Adrenal gland (tissue), 12 donors: Measurements from ENCODE around the gene IGSF11. TPM values are rescaled to one million over a fixed set of nuclear protein-coding genes. Genes with fewer than 3 reads are reported as not detected.

Experiments
- DNase-seq, 7 donors: peaks; one replicate each; pipeline ENCODE4 v3.0.0-alpha.2; 2019 to 2020
- H3K27ac ChIP-seq, 5 donors: fragments of 200-600 bp; sonication (generic) in 4 of 5; 1 replicate in 3 of 5; 2 replicates in 2 of 5; pipeline versions ENCODE4 v1.5.1 to v1.8.0; 2016 to 2020; ENCODE audit warnings: mild to moderate bottlenecking in 1 of 5
- H3K27me3 ChIP-seq: fragments of 200-600 bp; 2 replicates; pipeline ENCODE4 v1.8.0; 2021
- H3K36me3 ChIP-seq, 2 donors: fragments of 200-600 bp; replicated peaks in 1 of 2; 1 replicate in 1 of 2; 2 replicates in 1 of 2; pipeline versions ENCODE4 v1.5.1 to v1.8.0; 2018 to 2022
- H3K4me1 ChIP-seq, 2 donors: fragments of 200-600 bp; replicated peaks in 1 of 2; 1 replicate in 1 of 2; 2 replicates in 1 of 2; pipeline versions ENCODE4 v1.5.1 to v1.8.0; 2018 to 2021
- H3K4me3 ChIP-seq, 4 donors: fragments of 200-600 bp; sonication (generic) in 3 of 4; one replicate each; pipeline ENCODE4 v1.5.1; 2016 to 2018
- H3K9me3 ChIP-seq, 3 donors: fragments of 200-600 bp; sonication (generic) in 1 of 3; replicated peaks in 1 of 3; 1 replicate in 2 of 3; 2 replicates in 1 of 3; pipeline versions ENCODE4 v1.5.1 to v1.8.0; 2016 to 2021
- CTCF ChIP-seq, 6 experiments: fragments of 450-650 bp in 4 of 6; fragments of 200-600 bp in 2 of 6; sonication (generic) in 1 of 6; IDR thresholded peaks; 1 replicate in 5 of 6; 2 replicates in 1 of 6; pipeline versions ENCODE4 v1.5.1 to v1.8.0; 2016 to 2021; ENCODE audit warnings: antibody characterized with exemption in 6 of 6, mild to moderate bottlenecking in 2 of 6, moderate library complexity in 1 of 6
- POLR2A ChIP-seq, 2 donors: fragments of 450-650 bp; IDR thresholded peaks; one replicate each; pipeline ENCODE4 v1.6.1; 2017; ENCODE audit warnings: antibody characterized with exemption in 2 of 2, mild to moderate bottlenecking in 2 of 2, moderate library complexity in 1 of 2
- WGBS, 4 donors: extraction: QIAGEN DNeasy Blood & Tissue Kit in 2 of 4; methylation state at CpG; one replicate each; pipeline versions ENCODE4 v1.1.5 to v1.1.7; 2013 to 2017; 5-methylcytosine and 5-hydroxymethylcytosine counted together
- intact Hi-C, 2 donors: fragments of 100-400 bp; cut with DNase I; formaldehyde crosslinking; loops; one replicate each; pipeline versions ENCODE4 v1.14.1 to v1.15.0; 2022 to 2023
- polyA plus RNA-seq, 3 donors: library from polyadenylated mRNA; stranded (reverse); fragments of 200-250 nt in 2 of 3; fragments of 350-450 nt in 1 of 3; fragmentation: Illumina TruSeq in 1 of 3; extraction: RNeasy Lipid Tissue Mini Kit (QIAGEN cat#74804) in 1 of 3; gene quantifications; one replicate each; pipeline ENCODE4 v1.2.3, GENCODE V29; 2013 to 2014
- total RNA-seq, 9 donors: library from RNA; depleted of rRNA in 4 of 9; stranded (reverse); fragments of >200 nt in 4 of 9; fragments of 120-200 nt in 1 of 9; fragmentation: NEBNext Ultra II Directional in 1 of 9; extraction: Animal tissue kit (Norgen Biotek cat#: 25700) in 1 of 9; gene quantifications; one replicate each; pipeline versions ENCODE4 v1.1.0 to v1.2.4, GENCODE V29; 2013 to 2023
- donor health status: healthy with polysubstance abuse.
- donor health status: Bipolar disorder and iron deficiency.
- donor health status: DM: yes; HTN: yes; CAD: no.
- donor health status: DM: no; HTN: no; CAD: no.
- donor health status: DM: no; HTN: no; CAD: no.
- donor health status: DM: yes; HTN: yes; CAD: no.

Gene IGSF11
- total and polyA plus RNA-seq, 12 donors = 4.1 to 31.3 (median 16.5) TPM

GRCh38 chr3:119069725-119070124, 35.1 kb upstream of the IGSF11 start:
- H3K4me1 ChIP-seq = no peaks in the 10 kb centered on the region
- no peak overlapping the region for H3K27ac ChIP-seq
- TF ChIP-seq POLR2A (IDR thresholded peaks at IDR 0.05) = no peak
- no peak for TF ChIP-seq CTCF (IDR thresholded peaks at IDR 0.05)
- H3K4me3 ChIP-seq = no peak overlapping the region
- H3K36me3 ChIP-seq = no peaks in the 10 kb centered on the region
- intact Hi-C loops = no loop called here
- 63 to 76% (median 71%) methylated on average over 3 of the region's 3 CpGs for WGBS, 4 donors
- H3K9me3 ChIP-seq = no peaks in the 10 kb centered on the region
- no peaks in the 10 kb centered on the region for H3K27me3 ChIP-seq
- DNase-seq = no peak

GRCh38 chr3:119063471-119063870, 28.8 kb upstream of the IGSF11 start:
- Histone ChIP-seq H3K36me3 (no peaks in the 10 kb centered on the region), H3K9me3 (no peaks in the 10 kb centered on the region), H3K4me3 (no peak overlapping the region), H3K27me3 (no peaks in the 10 kb centered on the region), H3K27ac (no peak overlapping the region), H3K4me1 (no peaks in the 10 kb centered on the region)
- intact Hi-C loops = no loop called here
- no peak for DNase-seq
- 23 to 51% (median 32%) methylated on average over 1 of the region's 1 CpG for WGBS, 4 donors
- no peak for TF ChIP-seq POLR2A (IDR thresholded peaks at IDR 0.05)
- TF ChIP-seq CTCF (IDR thresholded peaks at IDR 0.05) = no peak

GRCh38 chr3:119062892-119063291, 28.2 kb upstream of the IGSF11 start:
- intact Hi-C loops = no loop called here
- Histone ChIP-seq H3K4me3 (no peak overlapping the region), H3K9me3 (no peaks in the 10 kb centered on the region), H3K4me1 (no peaks in the 10 kb centered on the region), H3K36me3 (no peaks in the 10 kb centered on the region), H3K27me3 (no peaks in the 10 kb centered on the region), H3K27ac (no peak overlapping the region)
- DNase-seq = no peak
- WGBS, 4 donors = 66 to 83% (median 75%) methylated on average over 2 of the region's 2 CpGs
- TF ChIP-seq CTCF (IDR thresholded peaks at IDR 0.05) = no peak

- Histone ChIP-seq H3K27me3 (no peaks in the 10 kb centered on the region), H3K9me3 (no peaks in the 10 kb centered on the region), H3K4me3 (no peak overlapping the region), H3K4me1 (no peaks in the 10 kb centered on the region), H3K27ac (no peak overlapping the region), H3K36me3 (no peaks in the 10 kb centered on the region)
- 77 to 87% (median 81%) methylated on average over 2 of the region's 2 CpGs for WGBS, 4 donors
- no peak for TF ChIP-seq CTCF (IDR thresholded peaks at IDR 0.05)
- no peak for TF ChIP-seq POLR2A (IDR thresholded peaks at IDR 0.05)
- intact Hi-C loops = no loop called here
- no peak for DNase-seq
Measured at GRCh38 chr3:119044593-119044992, 9.9 kb upstream of the IGSF11 start.
